H9 (cell line): ENCODE measurements around the gene CCDC93. TPM values are rescaled to one million over a fixed set of nuclear protein-coding genes. Genes with fewer than 3 reads are reported as not detected.

Source experiments
- DNase-seq: peaks from one replicate; pipeline ENCODE4 v3.0.0-alpha.2; 2017
- H2AFZ ChIP-seq: one replicate; pipeline ENCODE4 v1.6.1; 2013; ENCODE audit warnings: mild to moderate bottlenecking, low read length, control low read depth, moderate library complexity
- H2AK5ac ChIP-seq: 2 replicates; pipeline ENCODE4 v1.6.1; 2013; ENCODE audit warnings: low read length, control low read depth, mixed read lengths; ENCODE audit not compliant: insufficient read length
- H2BK120ac ChIP-seq: one replicate; pipeline ENCODE4 v1.6.1; 2013; ENCODE audit warnings: low read depth, mild to moderate bottlenecking, low read length, control low read depth, inconsistent platforms; ENCODE audit not compliant: poor library complexity, severe bottlenecking
- H2BK12ac ChIP-seq: 2 replicates; pipeline ENCODE4 v1.6.1; 2013; ENCODE audit warnings: low read length, control low read depth, mixed read lengths, low read depth; ENCODE audit not compliant: insufficient read length
- H2BK15ac ChIP-seq: 2 replicates; pipeline ENCODE4 v1.6.1; 2013; ENCODE audit warnings: low read depth, low read length, control low read depth
- H2BK20ac ChIP-seq: one replicate; pipeline ENCODE4 v1.6.1; 2013; ENCODE audit warnings: low read depth, mild to moderate bottlenecking, low read length, control low read depth, inconsistent platforms; ENCODE audit not compliant: poor library complexity, severe bottlenecking
- H2BK5ac ChIP-seq: 2 replicates; pipeline ENCODE4 v1.6.1; 2013; ENCODE audit warnings: low read length, control low read depth, mixed read lengths; ENCODE audit not compliant: insufficient read length
- H3K14ac ChIP-seq: 2 replicates; pipeline ENCODE4 v1.6.1; 2013; ENCODE audit warnings: low read length, control low read depth; ENCODE audit not compliant: insufficient read depth
- H3K18ac ChIP-seq: 2 replicates; pipeline ENCODE4 v1.6.1; 2013; ENCODE audit warnings: low read depth, mild to moderate bottlenecking, mixed read lengths, low read length, control low read depth; ENCODE audit not compliant: insufficient read length
- H3K23ac ChIP-seq: 2 replicates; pipeline ENCODE4 v1.6.1; 2013; ENCODE audit warnings: low read length, control low read depth, mixed read lengths, low read depth; ENCODE audit not compliant: insufficient read length
- H3K23me2 ChIP-seq: 2 replicates; pipeline ENCODE4 v1.6.1; 2013; ENCODE audit warnings: low read depth, mild to moderate bottlenecking, mixed read lengths, low read length, control low read depth; ENCODE audit not compliant: insufficient read length, poor library complexity, severe bottlenecking
- H3K27ac ChIP-seq: 2 replicates; pipeline ENCODE4 v1.5.1; 2013; ENCODE audit warnings: low read length, control low read depth, mixed read lengths, low read depth; ENCODE audit not compliant: insufficient read length
- H3K27me3 ChIP-seq: 2 replicates; pipeline ENCODE4 v1.6.1; 2013; ENCODE audit warnings: low read length, control low read depth, inconsistent platforms; ENCODE audit not compliant: insufficient read depth
- H3K4ac ChIP-seq: 2 replicates; pipeline ENCODE4 v1.6.1; 2013; ENCODE audit warnings: low read depth, mild to moderate bottlenecking, control low read depth, inconsistent platforms, low read length, moderate library complexity
- H3K4me1 ChIP-seq: 2 replicates; pipeline ENCODE4 v1.6.1; 2013; ENCODE audit warnings: low read length, control low read depth, inconsistent platforms; ENCODE audit not compliant: insufficient read depth
- H3K4me2 ChIP-seq: 2 replicates; pipeline ENCODE4 v1.6.1; 2013; ENCODE audit warnings: low read length, control low read depth, mixed read lengths; ENCODE audit not compliant: insufficient read length, insufficient read depth
- H3K56ac ChIP-seq: 2 replicates; pipeline ENCODE4 v1.6.1; 2013; ENCODE audit warnings: low read depth, mild to moderate bottlenecking, mixed read lengths, low read length, control low read depth; ENCODE audit not compliant: insufficient read length
- H3K79me1 ChIP-seq: 2 replicates; pipeline ENCODE4 v1.6.1; 2013; ENCODE audit warnings: low read depth, mild to moderate bottlenecking, moderate library complexity, low read length, control low read depth, inconsistent platforms; ENCODE audit not compliant: insufficient read depth, poor library complexity, severe bottlenecking
- H3K79me2 ChIP-seq: 2 replicates; pipeline ENCODE4 v1.6.1; 2013; ENCODE audit warnings: low read length, control low read depth, inconsistent platforms; ENCODE audit not compliant: insufficient read depth
- H3K9ac ChIP-seq: 2 replicates; pipeline ENCODE4 v1.6.1; 2013; ENCODE audit warnings: low read length, control low read depth, mixed read lengths; ENCODE audit not compliant: insufficient read length; ENCODE audit errors: extremely low read depth
- H3K9me3 ChIP-seq: one replicate; pipeline ENCODE4 v1.6.1; 2013; ENCODE audit warnings: low read depth, low read length, inconsistent platforms; ENCODE audit not compliant: control insufficient read depth
- H3T11ph ChIP-seq: one replicate; pipeline ENCODE4 v1.6.1; 2013; ENCODE audit warnings: mild to moderate bottlenecking, low read length, control low read depth, inconsistent platforms
- H4K20me1 ChIP-seq: one replicate; pipeline ENCODE4 v1.6.1; 2013; ENCODE audit not compliant: control insufficient read depth, insufficient read length, insufficient read depth
- H4K5ac ChIP-seq: 2 replicates; pipeline ENCODE4 v1.6.1; 2013; ENCODE audit warnings: low read depth, mild to moderate bottlenecking, mixed read lengths, low read length, control low read depth; ENCODE audit not compliant: insufficient read length
- H4K8ac ChIP-seq: replicated peaks from 2 replicates; pipeline ENCODE4 v1.6.1; 2013; ENCODE audit warnings: low read length, control low read depth, mixed read lengths, low read depth; ENCODE audit not compliant: insufficient read length
- H4K91ac ChIP-seq: 2 replicates; pipeline ENCODE4 v1.6.1; 2013; ENCODE audit warnings: low read depth, mild to moderate bottlenecking, moderate library complexity, mixed read lengths, low read length, control low read depth; ENCODE audit not compliant: insufficient read length
- H3K27ac Mint-ChIP-seq, 3 experiments: 2 replicates in 2 of 3; 3 replicates in 1 of 3; pipeline ENCODE4 v1.8.0; 2020 to 2021; ENCODE audit warnings: mixed read lengths in 3 of 3, mild to moderate bottlenecking in 1 of 3, moderate library complexity in 1 of 3
- H3K27me3 Mint-ChIP-seq: 2 replicates; pipeline ENCODE4 v1.8.0; 2021; ENCODE audit warnings: low read depth, mild to moderate bottlenecking, moderate library complexity, mixed read lengths
- H3K36me3 Mint-ChIP-seq, 3 experiments: 2 replicates in 2 of 3; 3 replicates in 1 of 3; pipeline ENCODE4 v1.8.0; 2020 to 2021; ENCODE audit warnings: low read depth in 3 of 3, mixed read lengths in 3 of 3; ENCODE audit not compliant: insufficient read depth in 1 of 3
- H3K4me1 Mint-ChIP-seq, 2 experiments: 2 replicates each; pipeline ENCODE4 v1.8.0; 2020; ENCODE audit warnings: mixed read lengths in 2 of 2
- H3K4me3 Mint-ChIP-seq, 2 experiments: 2 replicates in 1 of 2; 3 replicates in 1 of 2; pipeline ENCODE4 v1.8.0; 2020 to 2021; ENCODE audit warnings: mild to moderate bottlenecking in 2 of 2, mixed read lengths in 2 of 2, moderate library complexity in 1 of 2
- H3K9me3 Mint-ChIP-seq, 2 experiments: 2 replicates in 1 of 2; 3 replicates in 1 of 2; pipeline ENCODE4 v1.8.0; 2020; ENCODE audit warnings: mild to moderate bottlenecking in 2 of 2, mixed read lengths in 2 of 2, moderate library complexity in 1 of 2
- WGBS: extraction: QIAGEN DNeasy Blood & Tissue Kit; methylation state at CpG from one replicate; pipeline ENCODE4 v1.1.7; 2013; ENCODE audit warnings: missing lambda C conversion rate, low lambda C conversion rate, mixed read lengths; ENCODE audit not compliant: insufficient read length; ENCODE audit errors: extremely low coverage; 5-methylcytosine and 5-hydroxymethylcytosine counted together
- total RNA-seq: library from RNA; stranded (reverse); gene quantifications from 2 replicates; pipeline ENCODE4 v1.2.1, GENCODE V29; 2021
- TF ChIP-seq, protein P1 (sequence below): fragments of 200-600 bp; sonication (generic); conservative IDR thresholded peaks from 3 replicates; pipeline ENCODE4 v1.8.0; 2021; ENCODE audit warnings: antibody characterized with exemption, mild to moderate bottlenecking

CCDC93 gene
- total RNA-seq, 1 experiment from 2014 or later = 16.4 TPM

DNA sequence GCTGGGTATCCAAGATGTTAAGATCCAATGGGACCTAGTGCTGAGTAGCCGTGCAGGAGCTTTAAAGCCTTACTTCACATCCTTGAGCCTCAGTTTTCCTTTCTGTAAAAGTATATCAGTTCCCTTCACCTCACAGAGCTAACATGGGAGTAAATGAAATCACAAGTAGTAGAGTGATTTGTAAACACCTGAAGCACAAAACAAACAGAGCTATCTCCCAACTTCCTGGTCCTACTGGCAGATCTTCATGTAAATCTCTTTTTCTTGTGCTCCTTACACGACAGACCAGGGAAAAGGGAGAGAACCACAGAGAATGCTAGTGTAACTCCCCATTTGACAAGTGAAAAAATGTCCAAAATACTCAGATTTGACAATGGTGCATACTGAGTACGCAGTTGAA, 17.3 kb downstream of the CCDC93 start:
- Histone ChIP-seq H2BK12ac (no peak overlapping the region), H3K27ac (no peak overlapping the region), H3T11ph (no peak overlapping the region), H4K91ac (no peak overlapping the region), H3K4me1 (no peaks in the 10 kb centered on the region), H2BK120ac (no peak overlapping the region), H4K5ac (no peak overlapping the region), H3K23ac (no peak overlapping the region), H3K18ac (no peak overlapping the region), H3K79me1 (no peaks in the 10 kb centered on the region), H3K9ac (no peak overlapping the region), H3K23me2 (no peaks in the 10 kb centered on the region), H3K56ac (no peak overlapping the region), H2AK5ac (no peak overlapping the region), H3K4ac (no peak overlapping the region), H4K20me1 (no peaks in the 10 kb centered on the region), H2BK15ac (no peak overlapping the region), H3K9me3 (no peaks in the 10 kb centered on the region), H2BK5ac (no peak overlapping the region), H2AFZ (no peak overlapping the region), H4K8ac (no peak overlapping the region), H3K79me2 (no peaks in the 10 kb centered on the region), H3K14ac (no peak overlapping the region), H2BK20ac (no peak overlapping the region), H3K4me2 (no peak overlapping the region), H3K27me3 (no peaks in the 10 kb centered on the region)
- TF ChIP-seq, protein P1, sequence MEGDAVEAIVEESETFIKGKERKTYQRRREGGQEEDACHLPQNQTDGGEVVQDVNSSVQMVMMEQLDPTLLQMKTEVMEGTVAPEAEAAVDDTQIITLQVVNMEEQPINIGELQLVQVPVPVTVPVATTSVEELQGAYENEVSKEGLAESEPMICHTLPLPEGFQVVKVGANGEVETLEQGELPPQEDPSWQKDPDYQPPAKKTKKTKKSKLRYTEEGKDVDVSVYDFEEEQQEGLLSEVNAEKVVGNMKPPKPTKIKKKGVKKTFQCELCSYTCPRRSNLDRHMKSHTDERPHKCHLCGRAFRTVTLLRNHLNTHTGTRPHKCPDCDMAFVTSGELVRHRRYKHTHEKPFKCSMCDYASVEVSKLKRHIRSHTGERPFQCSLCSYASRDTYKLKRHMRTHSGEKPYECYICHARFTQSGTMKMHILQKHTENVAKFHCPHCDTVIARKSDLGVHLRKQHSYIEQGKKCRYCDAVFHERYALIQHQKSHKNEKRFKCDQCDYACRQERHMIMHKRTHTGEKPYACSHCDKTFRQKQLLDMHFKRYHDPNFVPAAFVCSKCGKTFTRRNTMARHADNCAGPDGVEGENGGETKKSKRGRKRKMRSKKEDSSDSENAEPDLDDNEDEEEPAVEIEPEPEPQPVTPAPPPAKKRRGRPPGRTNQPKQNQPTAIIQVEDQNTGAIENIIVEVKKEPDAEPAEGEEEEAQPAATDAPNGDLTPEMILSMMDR = no peak
- WGBS = no CpG with 5 or more reads among the region's 3 CpGs
- no peaks in the 10 kb centered on the region for H3K9me3 Mint-ChIP-seq
- no peak overlapping the region for H3K4me3 Mint-ChIP-seq
- no peaks in the 10 kb centered on the region for H3K27me3 Mint-ChIP-seq
- H3K4me1 Mint-ChIP-seq = no peaks in the 10 kb centered on the region
- peaks cover 4 to 56% (median 35%) of the 10 kb centered on the region in 3 experiments; a peak in 6 of 7 replicates for H3K36me3 Mint-ChIP-seq
- no peak overlapping the region for H3K27ac Mint-ChIP-seq
- no peak for DNase-seq
